Naive thymus-derived CD4-positive, alpha-beta T cell (primary cell): ENCODE data around the gene CASP10. TPM values are rescaled to one million over a fixed set of nuclear protein-coding genes. Genes with fewer than 3 reads are reported as not detected.
"Not testable (repeated sequence)": the region's sequence is repeated elsewhere in the genome, so short reads cannot be mapped to it uniquely, and the experiment has no call there.

Source experiments
- ATAC-seq: fragments of 150-1000 bp; cut with Tn5 transposase; 2 replicates; pipeline ENCODE4 v1.10.0; 2021; ENCODE audit warnings: mild to moderate bottlenecking, moderate library complexity
- CTCF ChIA-PET: fragments of 350-600 bp; sonication (Branson Sonifier 250); formaldehyde crosslinking; loops from one replicate; lab custom pipeline; 2021; ENCODE audit warnings: antibody characterized with exemption; lab: Charles Lee
- POLR2A ChIA-PET: fragments of 350-600 bp; sonication (Branson Sonifier 250); formaldehyde crosslinking; loops from one replicate; lab custom pipeline; 2021; ENCODE audit warnings: antibody characterized with exemption, inconsistent platforms; lab: Charles Lee
- DNase-seq, 9 donors: peaks; one replicate each; pipeline versions ENCODE4 v3.0.0 to v3.0.0-alpha.2; 2020 to 2022; ENCODE audit warnings: mixed read lengths in 1 of 9
- H3K27ac ChIP-seq: one replicate; pipeline ENCODE4 v1.7.0; 2013; ENCODE audit warnings: mild to moderate bottlenecking, low read depth, low read length, moderate library complexity
- H3K27me3 ChIP-seq, 2 donors: one replicate each; pipeline ENCODE4 v1.7.0; 2013; ENCODE audit warnings: low read length in 2 of 2, mild to moderate bottlenecking in 2 of 2, moderate library complexity in 2 of 2; ENCODE audit not compliant: control insufficient read depth in 2 of 2, insufficient read depth in 2 of 2
- H3K36me3 ChIP-seq, 3 experiments: 1 replicate in 2 of 3; 2 replicates in 1 of 3; pipeline ENCODE4 v1.7.0; 2013; ENCODE audit warnings: low read length in 3 of 3, mild to moderate bottlenecking in 3 of 3, moderate library complexity in 1 of 3; ENCODE audit not compliant: insufficient read depth in 3 of 3, control insufficient read depth in 2 of 3
- H3K4me1 ChIP-seq, 2 donors: one replicate each; pipeline ENCODE4 v1.7.0; 2013; ENCODE audit warnings: low read length in 2 of 2, mild to moderate bottlenecking in 2 of 2, moderate library complexity in 1 of 2; ENCODE audit not compliant: control insufficient read depth in 2 of 2, insufficient read depth in 2 of 2
- H3K4me3 ChIP-seq: 2 replicates; pipeline ENCODE4 v1.7.0; 2013; ENCODE audit warnings: mild to moderate bottlenecking, low read length
- H3K9me3 ChIP-seq, 3 experiments: 1 replicate in 2 of 3; 2 replicates in 1 of 3; pipeline ENCODE4 v1.7.0; 2013; ENCODE audit warnings: low read length in 3 of 3; ENCODE audit not compliant: control insufficient read depth in 2 of 3
- H3K27ac Mint-ChIP-seq, 9 donors: one replicate each; pipeline ENCODE4 v1.8.0; 2020 to 2022; ENCODE audit warnings: mixed read lengths in 9 of 9, mild to moderate bottlenecking in 8 of 9, moderate library complexity in 5 of 9, inconsistent platforms in 2 of 9
- H3K27me3 Mint-ChIP-seq, 5 donors: one replicate each; pipeline ENCODE4 v1.8.0; 2021 to 2022; ENCODE audit warnings: mixed read lengths in 5 of 5, mild to moderate bottlenecking in 1 of 5
- H3K36me3 Mint-ChIP-seq, 5 donors: one replicate each; pipeline ENCODE4 v1.8.0; 2020 to 2022; ENCODE audit warnings: mixed read lengths in 5 of 5, mild to moderate bottlenecking in 3 of 5, inconsistent platforms in 1 of 5
- H3K4me1 Mint-ChIP-seq, 7 donors: one replicate each; pipeline ENCODE4 v1.8.0; 2020 to 2022; ENCODE audit warnings: mixed read lengths in 7 of 7, mild to moderate bottlenecking in 3 of 7, inconsistent platforms in 1 of 7
- H3K4me3 Mint-ChIP-seq, 10 donors: one replicate each; pipeline ENCODE4 v1.8.0; 2020 to 2022; ENCODE audit warnings: mild to moderate bottlenecking in 10 of 10, mixed read lengths in 10 of 10, moderate library complexity in 6 of 10, inconsistent platforms in 2 of 10
- H3K9me3 Mint-ChIP-seq, 11 donors: one replicate each; pipeline ENCODE4 v1.8.0; 2020 to 2022; ENCODE audit warnings: mixed read lengths in 11 of 11, mild to moderate bottlenecking in 4 of 11, inconsistent platforms in 1 of 11, moderate library complexity in 1 of 11
- intact Hi-C, 2 donors: fragments of 100-400 bp; cut with micrococcal nuclease; formaldehyde crosslinking; loops; one replicate each; pipeline ENCODE4 v1.15.1; 2023
- polyA plus RNA-seq, 2 donors: library from polyadenylated mRNA; unstranded; fragments of 300-500 nt; fragmentation: Illumina TruSeq; gene quantifications; one replicate each; pipeline ENCODE4 v1.2.3, GENCODE V29; 2021
- total RNA-seq, 6 experiments: library from RNA in 5 of 6; stranded (reverse) in 5 of 6; gene quantifications; 1 replicate in 5 of 6; 2 replicates in 1 of 6; pipeline ENCODE4 v1.2.3 and lab custom pipeline; 2021 to 2026

CASP10 gene
- total and polyA plus RNA-seq, 7 experiments from 2014 or later = 15.9 to 49.8 (median 40.8) TPM

- H3K27me3 Mint-ChIP-seq = no peaks in the 10 kb centered on the region
- Histone ChIP-seq H3K27ac (no peak overlapping the region), H3K4me1 (peaks cover 0 to 2% of the 10 kb centered on the region in 2 donors), H3K36me3 (no peaks in the 10 kb centered on the region), H3K9me3 (no peaks in the 10 kb centered on the region), H3K27me3 (no peaks in the 10 kb centered on the region), H3K4me3 (no peak overlapping the region)
- H3K36me3 Mint-ChIP-seq = peaks cover 0 to 4% (median 0%) of the 10 kb centered on the region in 5 donors
- H3K4me1 Mint-ChIP-seq = peaks cover 5 to 26% (median 12%) of the 10 kb centered on the region in 7 donors
- CTCF ChIA-PET = interaction anchor here (0.9 kb wide), 1 partner anchor 19 kb away, joined by 3 read pairs; no protein-coding TSS in a partner anchor
- H3K9me3 Mint-ChIP-seq = peaks cover 0 to 17% (median 7%) of the 10 kb centered on the region in 11 donors
- H3K4me3 Mint-ChIP-seq = no peak overlapping the region
- DNase-seq (no peak), ATAC-seq (no peak)
- intact Hi-C loops = loop anchor here in 1 of 2 donors (2.0 to 5.0 kb wide), 2 partner anchors 213 to 1194 kb away; partner anchors contain the start of gene ORC2
- POLR2A ChIA-PET = interaction anchor here (0.7 to 1.2 kb wide), 4 partner anchors 18 to 463 kb away, joined by 3 to 5 read pairs (median 4); partner anchors contain the start of gene CFLAR
- H3K27ac Mint-ChIP-seq = peak overlapping the region in 2 of 9 donors; percentile 41 to 47
These were observed 6.9 kb upstream of the CASP10 start for GRCh38 chr2:201176081-201176481.

GRCh38 chr2:201180010-201180409 is 2.9 kb upstream of the CASP10 start:
- H3K27ac Mint-ChIP-seq = peak overlapping the region in 3 of 9 donors; percentile 6 to 38 (median 27)
- POLR2A ChIA-PET = interaction anchor here (1.3 kb wide), 1 partner anchor 62 kb away, joined by 7 read pairs; no protein-coding TSS in a partner anchor
- intact Hi-C loops = loop anchor here (5.0 to 10.0 kb wide), 5 partner anchors 97 to 1085 kb away; partner anchors contain the start of genes ALS2 (in 1 of the 2), BZW1 (in 1 of the 2), NOP58 (in 1 of the 2) and TMEM237 (in 1 of the 2)
- H3K9me3 Mint-ChIP-seq = no peaks in the 10 kb centered on the region
- H3K36me3 ChIP-seq = no peaks in the 10 kb centered on the region
- CTCF ChIA-PET = interaction anchor here (1.3 to 3.0 kb wide), 2 partner anchors 52 to 54 kb away, joined by 3 to 33 read pairs; no protein-coding TSS in a partner anchor
- peaks cover 6 to 36% (median 20%) of the 10 kb centered on the region in 7 donors for H3K4me1 Mint-ChIP-seq
- peaks cover 0 to 8% of the 10 kb centered on the region in 2 donors for H3K4me1 ChIP-seq
- no peak overlapping the region for H3K4me3 Mint-ChIP-seq
- H3K27me3 ChIP-seq = no peaks in the 10 kb centered on the region
- H3K4me3 ChIP-seq = no peak overlapping the region
- H3K36me3 Mint-ChIP-seq = peaks cover 0 to 7% (median 0%) of the 10 kb centered on the region in 5 donors
- DNase-seq (no peak), ATAC-seq (peak; percentile 36)
- H3K27me3 Mint-ChIP-seq = no peaks in the 10 kb centered on the region
- no peak overlapping the region for H3K27ac ChIP-seq
- H3K9me3 ChIP-seq = no peaks in the 10 kb centered on the region

- H3K27ac Mint-ChIP-seq = peak overlapping the region; percentile 86 to 98 (median 95)
- ChIA-PET POLR2A (interaction anchor here (0.6 to 3.7 kb wide), 20 partner anchors 10 to 471 kb away, joined by 3 to 90 read pairs (median 5); partner anchors contain the start of genes BZW1, CASP8, CFLAR and CLK1), CTCF (interaction anchor here (0.6 to 4.0 kb wide), 24 partner anchors 10 to 996 kb away, joined by 3 to 140 read pairs (median 4); partner anchors contain the start of genes CASP8, ORC2, STRADB and TRAK2)
- peak overlapping the region; percentile 87 to 99 (median 95) for H3K4me3 Mint-ChIP-seq
- Histone ChIP-seq H3K4me1 (peaks cover 22 to 29% of the 10 kb centered on the region in 2 donors), H3K36me3 (peaks cover 0 to 7% (median 0%) of the 10 kb centered on the region in 3 experiments), H3K4me3 (peak overlapping the region; percentile 68), H3K27ac (peak overlapping the region; percentile 89), H3K27me3 (no peaks in the 10 kb centered on the region), H3K9me3 (no peaks in the 10 kb centered on the region)
- ATAC-seq (peak; percentile 33), DNase-seq (peak in 1 of 9 donors; percentile 23)
- no peaks in the 10 kb centered on the region for H3K27me3 Mint-ChIP-seq
- H3K9me3 Mint-ChIP-seq = peaks cover 0 to 2% (median 0%) of the 10 kb centered on the region in 11 donors
- H3K4me1 Mint-ChIP-seq = peaks cover 31 to 49% (median 35%) of the 10 kb centered on the region in 7 donors
- peaks cover 4 to 34% (median 19%) of the 10 kb centered on the region in 5 donors for H3K36me3 Mint-ChIP-seq
- intact Hi-C loops = loop anchor here (1.0 to 10.0 kb wide), 18 partner anchors 8 to 1081 kb away; partner anchors contain the start of genes STRADB (in 2 of the 2), TMEM237 (in 2 of the 2), TRAK2 (in 2 of the 2) and ALS2 (in 1 of the 2)
These were observed 405 bp downstream of the CASP10 start for GRCh38 chr2:201183365-201183727.

GRCh38 chr2:201183835-201184234 is 894 bp downstream of the CASP10 start:
- ChIA-PET POLR2A (interaction anchor here (0.6 to 3.7 kb wide), 9 partner anchors 9 to 77 kb away, joined by 3 to 90 read pairs (median 20); partner anchors contain the start of genes CASP8 and CFLAR), CTCF (interaction anchor here (0.6 to 4.0 kb wide), 10 partner anchors 10 to 76 kb away, joined by 3 to 140 read pairs (median 9); partner anchors contain the start of gene CASP8)
- not testable (repeated sequence) for H3K27me3 ChIP-seq, H3K9me3 ChIP-seq, H3K9me3 Mint-ChIP-seq, H3K27me3 Mint-ChIP-seq, ATAC-seq
- peaks cover 0 to 10% (median 0%) of the 10 kb centered on the region in 3 experiments for H3K36me3 ChIP-seq
- peak overlapping the region; percentile 68 for H3K4me3 ChIP-seq
- peaks cover 22 to 34% of the 10 kb centered on the region in 2 donors for H3K4me1 ChIP-seq
- Mint-ChIP-seq H3K27ac (peak overlapping the region; percentile 76 to 96 (median 94)), H3K36me3 (peaks cover 7 to 37% (median 23%) of the 10 kb centered on the region in 5 donors), H3K4me3 (peak overlapping the region; percentile 87 to 99 (median 95)), H3K4me1 (peaks cover 33 to 52% (median 39%) of the 10 kb centered on the region in 7 donors)
- H3K27ac ChIP-seq = peak overlapping the region; percentile 89
- DNase-seq = peak in 1 of 9 donors; percentile 13
- intact Hi-C loops = loop anchor here (1.0 to 10.0 kb wide), 20 partner anchors 7 to 1081 kb away; partner anchors contain the start of genes ALS2 (in 2 of the 2), STRADB (in 2 of the 2), TMEM237 (in 2 of the 2) and TRAK2 (in 2 of the 2)

GRCh38 chr2:201184248-201184647 is 1.3 kb downstream of the CASP10 start:
- H3K9me3 ChIP-seq, H3K9me3 Mint-ChIP-seq, ATAC-seq, H3K27me3 ChIP-seq, H3K27me3 Mint-ChIP-seq: not testable (repeated sequence)
- ChIA-PET CTCF (interaction anchor here (1.9 to 4.0 kb wide), 5 partner anchors 10 to 76 kb away, joined by 4 to 140 read pairs (median 12); partner anchors contain the start of gene CASP8), POLR2A (interaction anchor here (2.0 to 3.7 kb wide), 4 partner anchors 9 to 76 kb away, joined by 20 to 90 read pairs (median 24); partner anchors contain the start of gene CASP8)
- Histone ChIP-seq H3K4me3 (peak overlapping the region; percentile 64), H3K36me3 (peaks cover 0 to 14% (median 0%) of the 10 kb centered on the region in 3 experiments), H3K4me1 (peaks cover 22 to 38% of the 10 kb centered on the region in 2 donors), H3K27ac (peak overlapping the region; percentile 89)
- Mint-ChIP-seq H3K27ac (peak overlapping the region; percentile 76 to 96 (median 94)), H3K36me3 (peaks cover 7 to 42% (median 24%) of the 10 kb centered on the region in 5 donors), H3K4me1 (peaks cover 33 to 52% (median 39%) of the 10 kb centered on the region in 7 donors), H3K4me3 (peak overlapping the region; percentile 87 to 99 (median 95))
- intact Hi-C loops = loop anchor here (1.0 to 10.0 kb wide), 7 partner anchors 10 to 1081 kb away; partner anchors contain the start of genes ALS2 (in 2 of the 2), BZW1 (in 1 of the 2), NOP58 (in 1 of the 2) and TMEM237 (in 1 of the 2)
- DNase-seq = peak in 1 of 9 donors; percentile 37
